AG20443 (cell line): ENCODE results near the gene IL16.
A peak's percentile ranks its signal among the peaks of the same experiment; 100 is the strongest.

ENCODE experiments used
- DNase-seq: peaks from one replicate; pipeline ENCODE4 v3.0.0; 2012; ENCODE audit warnings: low spot score, mixed read lengths

Gene IL16

GRCh38 chr15:81256916-81257315 is 60.2 kb downstream of the IL16 start:
- DNase-seq = peak; percentile 63

- DNase-seq = no peak
Measured at GRCh38 chr15:81257435-81257834, 60.8 kb downstream of the IL16 start.

GRCh38 chr15:81258455-81258854 is 61.8 kb downstream of the IL16 start:
- DNase-seq = no peak

GRCh38 chr15:81259760-81260298 is 63.1 kb downstream of the IL16 start:
- no peak for DNase-seq

GRCh38 chr15:81261172-81261811 is 64.6 kb downstream of the IL16 start:
- no peak for DNase-seq

- DNase-seq = no peak
Measured at GRCh38 chr15:81263477-81263876, 66.8 kb downstream of the IL16 start.

- DNase-seq = no peak
Measured at GRCh38 chr15:81264072-81264857, 67.6 kb downstream of the IL16 start.

GRCh38 chr15:81265256-81265943 is 68.7 kb downstream of the IL16 start:
- DNase-seq = no peak

GRCh38 chr15:81265944-81266775 is 69.5 kb downstream of the IL16 start:
- peak; percentile 90 for DNase-seq

GRCh38 chr15:81268340-81268739 is 71.7 kb downstream of the IL16 start:
- DNase-seq = no peak

GRCh38 chr15:81268881-81269601 is 72.4 kb downstream of the IL16 start:
- no peak for DNase-seq

- DNase-seq = no peak
Measured at GRCh38 chr15:81270188-81270587, 73.5 kb downstream of the IL16 start.

- DNase-seq = no peak
Measured at GRCh38 chr15:81270781-81271491, 74.3 kb downstream of the IL16 start.

GRCh38 chr15:81271761-81272644 is 75.3 kb downstream of the IL16 start:
- no peak for DNase-seq

- DNase-seq = no peak
Measured at GRCh38 chr15:81273200-81273599, 76.5 kb downstream of the IL16 start.

GRCh38 chr15:81273855-81274254 is 77.2 kb downstream of the IL16 start:
- DNase-seq = no peak

- no peak for DNase-seq
Measured at GRCh38 chr15:81274255-81274654, 77.6 kb downstream of the IL16 start.

- peak; percentile 83 for DNase-seq
Measured at GRCh38 chr15:81274931-81275707, 78.4 kb downstream of the IL16 start.
